Stimulated activated CD4-positive, alpha-beta T cell treated with anti-CD3 and anti-CD28 coated beads, TNF-alpha, amount 100 ng/mL, for 48 hours (primary cell): Measurements from ENCODE around the gene SKP1.

Experiments
- DNase-seq, 3 donors: peaks; one replicate each; pipeline ENCODE4 v3.0.0-alpha.2; 2020; ENCODE audit warnings: low read depth in 3 of 3

Gene SKP1

GRCh38 chr5:134130239-134130945 is 46.4 kb downstream of the SKP1 start:
- no peak for DNase-seq

- DNase-seq = no peak
Measured at GRCh38 chr5:134129411-134130238, 47.1 kb downstream of the SKP1 start.

DNA sequence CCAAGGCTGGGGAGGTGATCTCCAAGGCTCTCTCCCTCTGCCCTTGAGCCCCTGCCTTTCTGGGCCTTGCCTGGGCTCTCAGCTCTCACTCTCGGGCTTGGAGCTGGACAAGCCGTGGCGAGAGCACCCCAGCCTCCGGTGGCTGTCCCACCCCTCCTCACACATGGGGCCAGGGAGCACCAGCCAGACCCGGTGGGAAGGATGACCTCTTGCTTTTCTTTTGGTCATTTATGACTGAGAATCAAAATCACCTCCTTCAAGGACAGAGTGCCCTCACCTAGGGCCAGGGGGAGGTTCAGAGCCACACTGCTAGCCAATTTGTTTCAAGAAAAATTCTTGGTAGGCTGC is 48.1 kb downstream of the SKP1 start:
- DNase-seq = no peak

GRCh38 chr5:134127988-134128647 is 48.6 kb downstream of the SKP1 start:
- no peak for DNase-seq

GRCh38 chr5:134127376-134127861 is 49.3 kb downstream of the SKP1 start:
- no peak for DNase-seq

DNA sequence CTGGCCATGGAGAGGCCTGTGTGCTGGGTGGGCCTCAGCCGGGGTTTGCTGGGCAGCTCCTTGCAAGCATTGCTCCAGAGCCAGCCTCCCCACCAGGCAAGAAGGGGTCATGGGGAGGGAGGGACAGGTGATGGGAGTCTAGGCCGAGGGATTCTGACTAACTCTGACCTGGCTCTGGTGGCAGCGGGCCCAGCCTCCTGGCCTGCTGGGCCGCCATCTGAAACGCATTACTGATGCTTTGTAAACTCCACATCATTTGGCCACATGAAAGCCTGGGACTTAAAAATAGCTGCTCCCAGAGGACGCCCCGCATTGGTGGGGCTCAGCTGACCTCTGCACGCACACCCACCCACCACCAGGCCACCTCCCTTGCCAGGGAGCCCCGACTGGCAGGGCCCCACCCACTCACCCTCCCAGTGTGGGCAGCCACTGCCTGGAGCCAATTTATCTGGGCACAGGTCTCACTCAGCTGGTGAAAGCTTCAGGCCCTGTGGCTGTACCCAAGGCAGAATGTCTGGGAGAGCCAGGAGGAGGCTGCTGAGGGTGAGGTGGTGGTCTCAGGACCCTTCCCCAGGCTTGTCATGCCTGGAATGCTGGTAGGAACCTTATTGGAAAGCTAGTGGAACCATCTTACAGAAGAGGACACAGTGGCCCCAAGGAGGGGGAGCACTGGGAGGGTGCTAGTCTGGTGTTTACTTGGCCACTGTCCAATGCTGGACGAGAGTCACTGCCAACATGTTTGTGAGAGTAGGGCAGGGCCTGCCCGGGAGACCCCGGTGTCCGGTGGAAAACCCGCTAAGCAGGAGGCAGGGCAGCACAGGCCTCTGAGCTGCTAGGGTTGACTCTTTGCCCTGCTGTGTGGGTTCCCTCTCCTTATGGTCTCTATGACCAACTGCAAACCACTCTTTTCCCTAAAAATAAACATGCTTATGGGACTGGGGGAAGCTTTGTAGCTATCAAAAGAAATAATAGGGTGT is 51.4 kb downstream of the SKP1 start:
- no peak for DNase-seq

DNA sequence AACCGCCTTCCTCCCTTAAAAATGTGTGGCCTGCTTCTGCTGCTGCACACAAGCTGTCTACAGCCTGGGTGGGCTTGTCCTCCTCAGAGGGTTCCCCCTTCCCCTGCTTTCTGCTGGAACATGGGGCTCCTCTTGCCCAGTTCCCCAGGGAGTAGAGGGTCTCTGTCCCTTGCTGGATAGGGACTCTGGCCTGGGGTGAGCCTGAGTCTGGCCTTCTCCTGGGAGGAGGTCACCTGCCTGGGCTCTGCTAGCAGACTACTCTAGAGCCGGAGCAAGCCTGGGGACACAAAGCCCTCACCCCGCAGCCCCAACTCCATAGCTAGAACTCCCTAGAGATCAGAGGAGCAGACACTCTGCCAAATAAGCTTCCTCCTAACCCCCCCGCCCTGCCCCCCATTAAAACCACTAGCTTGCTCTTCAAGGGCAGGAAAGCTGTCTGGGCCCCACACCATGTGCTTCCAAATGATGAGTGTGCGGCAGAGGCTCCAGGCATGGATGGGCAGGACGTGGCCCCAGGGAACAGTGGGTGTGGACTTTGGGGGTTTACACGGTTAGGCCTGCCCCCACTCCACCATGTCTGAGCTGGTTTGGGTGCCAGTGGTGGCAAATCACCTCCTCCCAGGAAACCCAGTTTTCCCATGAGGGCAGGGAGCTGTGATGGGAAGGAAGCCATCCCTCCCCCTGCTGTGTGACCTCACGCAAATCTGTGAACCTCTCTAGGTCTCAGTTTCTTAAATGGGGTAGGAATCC is 52.3 kb downstream of the SKP1 start:
- DNase-seq = no peak

- DNase-seq = no peak
Measured at GRCh38 chr5:134123360-134123759, 53.4 kb downstream of the SKP1 start.

DNA sequence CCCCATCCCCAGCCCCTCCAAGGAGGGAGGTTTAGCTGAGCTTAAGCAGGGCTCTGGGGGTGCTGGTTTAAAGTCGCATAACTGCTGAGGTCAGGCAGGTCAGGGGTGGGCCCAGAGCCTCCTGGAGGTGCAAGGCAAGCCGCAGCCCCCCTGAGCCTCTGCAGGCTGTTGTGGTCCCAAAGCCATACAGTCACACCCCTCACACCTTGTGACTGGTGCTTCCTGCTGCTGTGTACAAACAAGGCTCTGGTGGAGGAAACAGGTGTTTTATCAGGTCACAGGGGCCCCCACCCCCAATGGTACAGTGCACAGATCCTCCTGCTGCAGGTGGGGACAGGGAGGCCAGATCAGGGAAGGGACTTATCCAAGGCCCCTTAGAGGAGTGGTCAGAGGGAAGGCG is 54.2 kb downstream of the SKP1 start:
- no peak for DNase-seq

DNA sequence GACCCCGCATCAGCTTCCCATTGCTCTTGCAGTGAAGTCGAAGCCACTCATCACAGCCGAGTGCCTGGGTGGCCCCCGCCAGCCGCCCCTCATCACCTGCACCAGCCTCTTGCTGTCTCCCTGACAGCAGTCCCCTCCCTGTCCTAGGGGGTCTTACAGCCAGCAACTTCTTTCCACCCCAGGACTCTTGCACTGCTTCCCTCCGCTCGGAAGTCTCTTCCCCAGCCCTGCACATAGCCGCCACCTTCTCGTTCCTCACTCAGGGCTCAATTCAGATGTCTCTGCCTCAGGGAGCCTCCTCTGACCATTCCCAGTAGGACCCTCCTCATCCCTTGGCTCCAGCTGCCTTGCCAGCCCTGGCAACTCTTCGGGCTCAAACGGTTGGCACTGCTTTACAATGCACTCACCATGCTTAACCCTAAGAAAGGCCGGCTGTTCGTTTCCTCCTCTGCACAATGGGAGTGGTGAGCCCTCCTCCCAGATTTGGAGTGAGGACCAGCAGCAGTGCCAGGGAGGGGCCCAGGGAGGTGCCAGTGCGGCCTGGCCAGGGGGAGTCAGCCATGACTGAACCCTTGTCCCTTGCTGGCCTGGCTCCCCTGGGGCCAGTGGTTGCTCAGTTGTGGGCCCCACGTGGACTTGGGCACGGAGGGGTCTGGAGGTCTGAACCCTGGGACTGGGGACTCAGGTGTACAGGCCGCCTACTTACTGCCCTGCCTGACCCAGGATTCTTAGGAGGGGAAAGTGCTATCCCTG is 56.2 kb downstream of the SKP1 start:
- DNase-seq = no peak

GRCh38 chr5:134119720-134120119 is 57.0 kb downstream of the SKP1 start:
- no peak for DNase-seq

DNA sequence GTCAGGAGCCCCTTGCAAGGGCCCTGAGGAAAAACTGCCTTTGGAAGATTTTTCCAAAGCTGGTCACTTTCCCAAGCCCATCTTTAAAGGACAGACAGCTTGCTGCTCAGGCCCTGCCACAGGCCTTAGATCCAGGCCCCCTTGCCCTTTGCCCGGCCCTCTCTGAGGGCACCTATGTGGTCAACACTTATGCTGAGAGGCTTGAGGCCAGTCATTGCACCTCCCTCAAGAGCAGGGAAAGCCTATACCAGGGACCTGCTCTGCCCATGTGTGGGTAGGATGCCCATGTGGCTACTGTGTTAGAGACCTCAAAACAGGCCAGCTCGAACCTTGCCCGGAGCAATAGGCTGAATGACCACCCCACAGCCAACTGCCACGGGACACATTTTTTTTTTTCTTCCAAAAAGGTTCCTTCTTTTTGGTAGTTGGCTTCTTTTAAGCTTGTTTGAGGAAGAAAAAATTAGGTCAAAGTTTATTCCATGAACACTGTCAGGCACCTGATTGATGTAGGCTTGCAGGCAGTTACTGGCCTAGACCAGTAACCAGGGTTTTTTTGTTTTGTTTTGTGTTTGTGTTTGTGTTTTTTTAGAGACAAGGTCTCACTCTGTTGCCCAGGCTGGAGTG is 58.4 kb downstream of the SKP1 start:
- no peak for DNase-seq

- DNase-seq = no peak
Measured at GRCh38 chr5:134116789-134117761, 59.7 kb downstream of the SKP1 start.

DNA sequence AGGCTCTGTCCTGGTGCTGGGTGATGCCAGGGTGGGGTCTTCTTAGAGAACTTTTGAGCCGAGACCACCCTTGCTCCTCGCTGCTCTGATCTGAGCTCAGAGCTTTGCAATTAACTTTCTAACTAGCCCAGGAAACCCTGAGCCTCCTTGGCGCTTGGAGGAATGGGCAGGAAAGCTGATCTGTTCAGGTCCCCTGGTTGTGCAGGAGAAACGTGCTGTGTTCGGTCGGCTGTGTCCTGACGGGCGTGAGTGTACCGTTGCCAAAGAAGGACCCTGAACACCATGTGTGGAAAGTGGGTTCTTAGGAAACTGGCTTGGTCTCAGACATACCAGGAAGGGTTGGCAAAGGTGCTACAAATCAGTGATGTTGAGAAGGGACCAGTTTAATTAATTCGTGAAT is 60.5 kb downstream of the SKP1 start:
- DNase-seq = no peak

GRCh38 chr5:134115806-134116175 is 61.0 kb downstream of the SKP1 start:
- DNase-seq = no peak

GRCh38 chr5:134114886-134115805 is 61.6 kb downstream of the SKP1 start:
- peak in 1 of 3 donors; percentile 58 for DNase-seq
